ENCODE results near the gene AMN.

The AMN gene

GRCh38 chr14:102899516-102899900 is 23.0 kb upstream of the AMN start:
- H3K36me3 ChIP-seq (ENCODE audit: control insufficient read depth in 1 of 2, insufficient read depth in 2 of 2, low read length in 2 of 2) = peaks cover 3 to 12% of the 10 kb centered on the region in 2 donors

GRCh38 chr14:102900631-102901571 is 21.6 kb upstream of the AMN start:
- H3K27ac ChIP-seq (ENCODE audit: low read length) = no peak overlapping the region
- H3K36me3 ChIP-seq (ENCODE audit: control insufficient read depth in 1 of 2, insufficient read depth in 2 of 2, low read length in 2 of 2) = peaks cover 10 to 21% of the 10 kb centered on the region in 2 donors
- no peaks in the 10 kb centered on the region for H3K4me1 ChIP-seq (ENCODE audit: control insufficient read depth in 1 of 2, insufficient read depth in 2 of 2, low read length in 2 of 2)
- H3K4me3 ChIP-seq (ENCODE audit: low read depth in 1 of 2, low read length in 2 of 2) = no peak overlapping the region
- no peaks in the 10 kb centered on the region for H3K27me3 ChIP-seq (ENCODE audit: low read depth, low read length)
- no peaks in the 10 kb centered on the region for H3K9me3 ChIP-seq (ENCODE audit: control insufficient read depth in 1 of 2, low read length in 2 of 2)

More at GRCh38 chr14:102899516-102899900, 23.0 kb upstream of the AMN start:
- no peak overlapping the region for H3K4me3 ChIP-seq (ENCODE audit: low read depth in 1 of 2, low read length in 2 of 2)
- H3K9me3 ChIP-seq (ENCODE audit: control insufficient read depth in 1 of 2, low read length in 2 of 2) = no peaks in the 10 kb centered on the region
- H3K4me1 ChIP-seq (ENCODE audit: control insufficient read depth in 1 of 2, insufficient read depth in 2 of 2, low read length in 2 of 2) = peaks cover 0 to under 1% of the 10 kb centered on the region in 2 donors
- H3K27me3 ChIP-seq (ENCODE audit: low read depth, low read length) = no peaks in the 10 kb centered on the region
- H3K27ac ChIP-seq (ENCODE audit: low read length) = no peak overlapping the region

GRCh38 chr14:102901633-102902032 is 20.8 kb upstream of the AMN start:
- Histone ChIP-seq H3K4me3 (ENCODE audit: low read depth in 1 of 2, low read length in 2 of 2) (no peak overlapping the region), H3K4me1 (ENCODE audit: control insufficient read depth in 1 of 2, insufficient read depth in 2 of 2, low read length in 2 of 2) (no peaks in the 10 kb centered on the region), H3K36me3 (ENCODE audit: control insufficient read depth in 1 of 2, insufficient read depth in 2 of 2, low read length in 2 of 2) (peaks cover 10 to 21% of the 10 kb centered on the region in 2 donors), H3K27me3 (ENCODE audit: low read depth, low read length) (no peaks in the 10 kb centered on the region), H3K9me3 (ENCODE audit: control insufficient read depth in 1 of 2, low read length in 2 of 2) (no peaks in the 10 kb centered on the region), H3K27ac (ENCODE audit: low read length) (no peak overlapping the region)

- Histone ChIP-seq H3K27ac (ENCODE audit: low read length) (no peak overlapping the region), H3K4me3 (ENCODE audit: low read depth in 1 of 2, low read length in 2 of 2) (no peak overlapping the region), H3K27me3 (ENCODE audit: low read depth, low read length) (no peaks in the 10 kb centered on the region), H3K4me1 (ENCODE audit: control insufficient read depth in 1 of 2, insufficient read depth in 2 of 2, low read length in 2 of 2) (no peaks in the 10 kb centered on the region), H3K9me3 (ENCODE audit: control insufficient read depth in 1 of 2, low read length in 2 of 2) (no peaks in the 10 kb centered on the region), H3K36me3 (ENCODE audit: control insufficient read depth in 1 of 2, insufficient read depth in 2 of 2, low read length in 2 of 2) (peaks cover 10 to 24% of the 10 kb centered on the region in 2 donors)
These were observed 20.4 kb upstream of the AMN start for GRCh38 chr14:102902086-102902485.

- H3K9me3 ChIP-seq (ENCODE audit: control insufficient read depth in 1 of 2, low read length in 2 of 2) = no peaks in the 10 kb centered on the region
- H3K27me3 ChIP-seq (ENCODE audit: low read depth, low read length) = no peaks in the 10 kb centered on the region
- no peak overlapping the region for H3K4me3 ChIP-seq (ENCODE audit: low read depth in 1 of 2, low read length in 2 of 2)
- H3K36me3 ChIP-seq (ENCODE audit: control insufficient read depth in 1 of 2, insufficient read depth in 2 of 2, low read length in 2 of 2) = peaks cover 9 to 30% of the 10 kb centered on the region in 2 donors
- H3K27ac ChIP-seq (ENCODE audit: low read length) = no peak overlapping the region
- H3K4me1 ChIP-seq (ENCODE audit: control insufficient read depth in 1 of 2, insufficient read depth in 2 of 2, low read length in 2 of 2) = no peaks in the 10 kb centered on the region
These were observed 19.8 kb upstream of the AMN start for GRCh38 chr14:102902523-102903247.

- Histone ChIP-seq H3K4me3 (ENCODE audit: low read depth in 1 of 2, low read length in 2 of 2) (no peak overlapping the region), H3K27ac (ENCODE audit: low read length) (no peak overlapping the region), H3K36me3 (ENCODE audit: control insufficient read depth in 1 of 2, insufficient read depth in 2 of 2, low read length in 2 of 2) (peaks cover 7 to 31% of the 10 kb centered on the region in 2 donors), H3K4me1 (ENCODE audit: control insufficient read depth in 1 of 2, insufficient read depth in 2 of 2, low read length in 2 of 2) (no peaks in the 10 kb centered on the region), H3K9me3 (ENCODE audit: control insufficient read depth in 1 of 2, low read length in 2 of 2) (no peaks in the 10 kb centered on the region), H3K27me3 (ENCODE audit: low read depth, low read length) (no peaks in the 10 kb centered on the region)
These were observed 19.1 kb upstream of the AMN start for GRCh38 chr14:102903248-102903888.

GRCh38 chr14:102903889-102904512 is 18.5 kb upstream of the AMN start:
- no peak overlapping the region for H3K4me3 ChIP-seq (ENCODE audit: low read depth in 1 of 2, low read length in 2 of 2)
- no peak overlapping the region for H3K27ac ChIP-seq (ENCODE audit: low read length)
- no peaks in the 10 kb centered on the region for H3K9me3 ChIP-seq (ENCODE audit: control insufficient read depth in 1 of 2, low read length in 2 of 2)
- no peaks in the 10 kb centered on the region for H3K27me3 ChIP-seq (ENCODE audit: low read depth, low read length)
- peaks cover 7 to 31% of the 10 kb centered on the region in 2 donors for H3K36me3 ChIP-seq (ENCODE audit: control insufficient read depth in 1 of 2, insufficient read depth in 2 of 2, low read length in 2 of 2)
- no peaks in the 10 kb centered on the region for H3K4me1 ChIP-seq (ENCODE audit: control insufficient read depth in 1 of 2, insufficient read depth in 2 of 2, low read length in 2 of 2)

GRCh38 chr14:102905116-102906108 is 17.1 kb upstream of the AMN start:
- H3K27ac ChIP-seq (ENCODE audit: low read length) = no peak overlapping the region
- H3K36me3 ChIP-seq (ENCODE audit: control insufficient read depth in 1 of 2, insufficient read depth in 2 of 2, low read length in 2 of 2) = peaks cover 7 to 31% of the 10 kb centered on the region in 2 donors

GRCh38 chr14:102906616-102907302 is 15.7 kb upstream of the AMN start:
- peaks cover 7 to 31% of the 10 kb centered on the region in 2 donors for H3K36me3 ChIP-seq (ENCODE audit: control insufficient read depth in 1 of 2, insufficient read depth in 2 of 2, low read length in 2 of 2)
- H3K27ac ChIP-seq (ENCODE audit: low read length) = no peak overlapping the region

More at GRCh38 chr14:102905116-102906108, 17.1 kb upstream of the AMN start:
- H3K4me1 ChIP-seq (ENCODE audit: control insufficient read depth in 1 of 2, insufficient read depth in 2 of 2, low read length in 2 of 2) = no peaks in the 10 kb centered on the region
- H3K27me3 ChIP-seq (ENCODE audit: low read depth, low read length) = no peaks in the 10 kb centered on the region
- H3K4me3 ChIP-seq (ENCODE audit: low read depth in 1 of 2, low read length in 2 of 2) = no peak overlapping the region
- no peaks in the 10 kb centered on the region for H3K9me3 ChIP-seq (ENCODE audit: control insufficient read depth in 1 of 2, low read length in 2 of 2)

More at GRCh38 chr14:102906616-102907302, 15.7 kb upstream of the AMN start:
- Histone ChIP-seq H3K4me1 (ENCODE audit: control insufficient read depth in 1 of 2, insufficient read depth in 2 of 2, low read length in 2 of 2) (no peaks in the 10 kb centered on the region), H3K27me3 (ENCODE audit: low read depth, low read length) (no peaks in the 10 kb centered on the region), H3K4me3 (ENCODE audit: low read depth in 1 of 2, low read length in 2 of 2) (no peak overlapping the region), H3K9me3 (ENCODE audit: control insufficient read depth in 1 of 2, low read length in 2 of 2) (no peaks in the 10 kb centered on the region)
